HepG2 (cell line): ENCODE results near the gene ZSCAN1. TPM values are rescaled to one million over a fixed set of nuclear protein-coding genes. Genes with fewer than 3 reads are reported as not detected.

Source experiments
- BCL3 ChIP-seq: sonication (generic); formaldehyde crosslinking; IDR thresholded peaks from 2 replicates; pipeline ENCODE4 v1.5.1; 2020; ENCODE audit warnings: mild to moderate bottlenecking, missing genetic modification reagents, moderate library complexity
- EP300 ChIP-seq, 3 experiments: sonication (generic) in 1 of 3; formaldehyde crosslinking in 1 of 3; IDR thresholded peaks; 2 replicates each; pipeline versions ENCODE4 v1.5.1 to v1.6.1; 2011 to 2020; ENCODE audit warnings: low read depth in 2 of 3, low read length in 2 of 3, borderline replicate concordance in 1 of 3, improper control_type of control experiment in 1 of 3, mild to moderate bottlenecking in 1 of 3, missing genetic modification reagents in 1 of 3, moderate library complexity in 1 of 3
- KAT2B ChIP-seq: fragments of 150-350 bp; IDR thresholded peaks from 2 replicates; pipeline ENCODE4 v1.6.1; 2014; ENCODE audit warnings: low read depth, low read length, borderline replicate concordance
- KAT8 ChIP-seq: IDR thresholded peaks from 2 replicates; pipeline ENCODE4 v1.6.1; 2016; ENCODE audit warnings: missing genetic modification reagents, missing compliant biosample characterization
- KIAA2018 ChIP-seq: sonication (generic); formaldehyde crosslinking; IDR thresholded peaks from 2 replicates; pipeline ENCODE4 v1.5.0; 2020; ENCODE audit warnings: mild to moderate bottlenecking, missing genetic modification reagents, borderline replicate concordance
- MAFG ChIP-seq: sonication (generic); formaldehyde crosslinking; IDR thresholded peaks from 2 replicates; pipeline ENCODE4 v1.5.1; 2020; ENCODE audit warnings: mild to moderate bottlenecking, missing genetic modification reagents
- REPIN1 ChIP-seq: sonication (generic); formaldehyde crosslinking; IDR thresholded peaks from 2 replicates; pipeline ENCODE4 v1.8.0; 2022; ENCODE audit warnings: missing genetic modification reagents, low read depth, mild to moderate bottlenecking, borderline replicate concordance
- SMAD3 ChIP-seq: sonication (generic); formaldehyde crosslinking; IDR thresholded peaks from 2 replicates; pipeline ENCODE4 v1.4.0; 2020; ENCODE audit warnings: missing genetic modification reagents
- ZBTB14 ChIP-seq: sonication (generic); formaldehyde crosslinking; IDR thresholded peaks from 2 replicates; pipeline ENCODE4 v1.4.0; 2020; ENCODE audit warnings: missing genetic modification reagents
- ZNF512 ChIP-seq: sonication (generic); formaldehyde crosslinking; IDR thresholded peaks from 2 replicates; pipeline ENCODE4 v1.4.0; 2020; ENCODE audit warnings: mild to moderate bottlenecking, missing genetic modification reagents
- ZNF800 ChIP-seq: sonication (generic); formaldehyde crosslinking; IDR thresholded peaks from 2 replicates; pipeline ENCODE4 v1.4.0; 2020; ENCODE audit warnings: missing genetic modification reagents
- polyA plus RNA-seq, 8 experiments: library from polyadenylated mRNA; depleted of rRNA in 3 of 8; stranded (reverse) in 7 of 8; unstranded in 1 of 8; fragments of >200 nt; fragmentation: Illumina TruSeq in 4 of 8; extraction: Trizol in 4 of 8; gene quantifications; 2 replicates each; pipeline versions ENCODE4 v1.2.1 to v1.2.3, GENCODE V29; 2011 to 2016; ENCODE audit warnings: low read depth in 4 of 8, missing spikeins in 1 of 8, mixed read lengths in 1 of 8; ENCODE audit not compliant: insufficient read depth in 1 of 8
- total RNA-seq, 5 experiments: library from RNA; depleted of rRNA; stranded (reverse); fragments of >200 nt; fragmentation: Illumina TruSeq; extraction: Trizol; gene quantifications; 2 replicates each; pipeline ENCODE4 v1.2.3, GENCODE V29; 2016; ENCODE audit warnings: low read depth in 1 of 5

Gene ZSCAN1
- total and polyA plus RNA-seq, 2 of the 13 experiments (the other 11 are each of a cell fraction or from before 2014, with no cell fraction given): not detected

GRCh38 chr19:58001895-58002369 is 31.9 kb upstream of the ZSCAN1 start (continued):
- TF ChIP-seq ZNF800 (CRISPR knock-in tag) (no peak), EP300 (IDR thresholded peaks at IDR 0.05; ENCODE audit: low read depth in 2 of 2, low read length in 2 of 2) (no peak), EP300 (CRISPR knock-in tag; IDR thresholded peaks at IDR 0.05; ENCODE audit: borderline replicate concordance) (no peak), KAT8 (CRISPR knock-in tag) (no peak), BCL3 (no peak), REPIN1 (CRISPR knock-in tag) (no peak), ZBTB14 (no peak), KIAA2018 (CRISPR knock-in tag) (no peak), ZNF512 (no peak), MAFG (0 out of 2 replicates have a peak, but pooled peaks have one; percentile 30), SMAD3 (CRISPR knock-in tag) (0 out of 2 replicates have a peak, but pooled peaks have one; percentile 10), KAT2B (no peak)
